Tibial artery (tissue), 4 donors: Measurements from ENCODE around the gene TEDC2.
A peak's percentile ranks its signal among the peaks of the same experiment; 100 is the strongest.
"Not testable (repeated sequence)": the region's sequence is repeated elsewhere in the genome, so short reads cannot be mapped to it uniquely, and the experiment has no call there.

Source experiments
- DNase-seq, 2 donors: peaks; one replicate each; pipeline ENCODE4 v3.0.0-alpha.2; 2019
- H3K27ac ChIP-seq, 2 donors: fragments of 200-600 bp; sonication (generic) in 1 of 2; 1 replicate in 1 of 2; 2 replicates in 1 of 2; pipeline ENCODE4 v1.5.1; 2018 to 2019; ENCODE audit warnings: mild to moderate bottlenecking in 1 of 2
- H3K27me3 ChIP-seq, 2 donors: fragments of 200-600 bp; sonication (generic) in 1 of 2; one replicate each; pipeline versions ENCODE4 v1.5.1 to v1.6.0; 2016 to 2019
- H3K36me3 ChIP-seq, 3 donors: fragments of 200-600 bp; sonication (generic) in 2 of 3; one replicate each; pipeline ENCODE4 v1.5.1; 2016 to 2019; ENCODE audit warnings: mild to moderate bottlenecking in 2 of 3
- H3K4me1 ChIP-seq, 4 donors: fragments of 200-600 bp; sonication (generic) in 2 of 4; 1 replicate in 3 of 4; 2 replicates in 1 of 4; pipeline ENCODE4 v1.5.1; 2016 to 2019
- H3K4me3 ChIP-seq, 2 donors: fragments of 200-600 bp; sonication (generic) in 1 of 2; 1 replicate in 1 of 2; 2 replicates in 1 of 2; pipeline ENCODE4 v1.5.1; 2018 to 2019; ENCODE audit warnings: mild to moderate bottlenecking in 2 of 2
- H3K9me3 ChIP-seq, 3 donors: fragments of 200-600 bp; sonication (generic) in 1 of 3; one replicate each; pipeline ENCODE4 v1.5.1; 2016 to 2019
- CTCF ChIP-seq, 2 experiments: fragments of 200-600 bp in 1 of 2; fragments of 450-650 bp in 1 of 2; IDR thresholded peaks; one replicate each; pipeline ENCODE4 v1.5.1; 2017 to 2019; ENCODE audit warnings: antibody characterized with exemption in 2 of 2, mild to moderate bottlenecking in 1 of 2, moderate library complexity in 1 of 2
- intact Hi-C: fragments of 100-400 bp; cut with DNase I; formaldehyde crosslinking; loops from one replicate; pipeline ENCODE4 v1.15.0; 2023; ENCODE audit warnings: low total_unique reads

The TEDC2 gene

GRCh38 chr16:2436110-2436509 lies 23.8 kb upstream of the TEDC2 start:
- Histone ChIP-seq H3K9me3 (no peaks in the 10 kb centered on the region), H3K36me3 (peaks cover 0 to 48% (median 0%) of the 10 kb centered on the region in 3 donors), H3K4me3 (no peak overlapping the region), H3K4me1 (no peaks in the 10 kb centered on the region), H3K27me3 (no peaks in the 10 kb centered on the region), H3K27ac (no peak overlapping the region)
- intact Hi-C loops: no loop called here
- TF ChIP-seq CTCF (IDR thresholded peaks at IDR 0.05): no peak
- DNase-seq: peak in 1 of 2 donors; percentile 19

GRCh38 chr16:2437032-2437790 lies 22.7 kb upstream of the TEDC2 start:
- H3K27ac ChIP-seq: no peak overlapping the region
- peak in 1 of 2 donors; percentile 45 for DNase-seq
- no peaks in the 10 kb centered on the region for H3K9me3 ChIP-seq
- no peak overlapping the region for H3K4me3 ChIP-seq
- TF ChIP-seq CTCF (IDR thresholded peaks at IDR 0.05): no peak
- H3K27me3 ChIP-seq: no peaks in the 10 kb centered on the region
- H3K4me1 ChIP-seq: no peaks in the 10 kb centered on the region
- H3K36me3 ChIP-seq: peaks cover 0 to 44% (median 0%) of the 10 kb centered on the region in 3 donors
- intact Hi-C loops: no loop called here

- no peak for TF ChIP-seq CTCF (IDR thresholded peaks at IDR 0.05)
- no peak overlapping the region for H3K4me3 ChIP-seq
- H3K36me3 ChIP-seq: peaks cover 0 to 34% (median 0%) of the 10 kb centered on the region in 3 donors
- intact Hi-C loops: no loop called here
- no peaks in the 10 kb centered on the region for H3K27me3 ChIP-seq
- DNase-seq: no peak
- H3K27ac ChIP-seq: no peak overlapping the region
- no peaks in the 10 kb centered on the region for H3K9me3 ChIP-seq
- H3K4me1 ChIP-seq: no peaks in the 10 kb centered on the region
Measured at GRCh38 chr16:2438121-2438520, 21.8 kb upstream of the TEDC2 start.

- H3K4me3 ChIP-seq: no peak overlapping the region
- H3K27ac ChIP-seq: no peak overlapping the region
- DNase-seq: no peak
- H3K36me3 ChIP-seq: peaks cover 0 to 36% (median 0%) of the 10 kb centered on the region in 3 donors
- intact Hi-C loops: no loop called here
- no peaks in the 10 kb centered on the region for H3K9me3 ChIP-seq
- no peak for TF ChIP-seq CTCF (IDR thresholded peaks at IDR 0.05)
- H3K27me3 ChIP-seq: no peaks in the 10 kb centered on the region
- H3K4me1 ChIP-seq: no peaks in the 10 kb centered on the region
Measured at GRCh38 chr16:2439598-2439997, 20.3 kb upstream of the TEDC2 start.

- H3K4me3 ChIP-seq, H3K4me1 ChIP-seq, H3K27ac ChIP-seq, H3K9me3 ChIP-seq, intact Hi-C loops, DNase-seq, H3K27me3 ChIP-seq: not testable (repeated sequence)
- H3K36me3 ChIP-seq: peaks cover 0 to 46% (median 4%) of the 10 kb centered on the region in 3 donors
Measured at GRCh38 chr16:2441143-2441804, 18.6 kb upstream of the TEDC2 start.

- TF ChIP-seq CTCF (IDR thresholded peaks at IDR 0.05): no peak
- Histone ChIP-seq H3K27me3 (no peaks in the 10 kb centered on the region), H3K36me3 (peaks cover 0 to 54% (median 4%) of the 10 kb centered on the region in 3 donors), H3K4me3 (no peak overlapping the region), H3K27ac (no peak overlapping the region), H3K9me3 (no peaks in the 10 kb centered on the region), H3K4me1 (no peaks in the 10 kb centered on the region)
- no peak for DNase-seq
- intact Hi-C loops: no loop called here
Measured at GRCh38 chr16:2443555-2443954, 16.4 kb upstream of the TEDC2 start.
